GM19395 (cell line): ENCODE data around the gene CPM.
"Not testable (repeated sequence)": the region's sequence is repeated elsewhere in the genome, so short reads cannot be mapped to it uniquely, and the experiment has no call there.

ENCODE experiments used
- ATAC-seq: cut with Tn5 transposase; IDR thresholded peaks from one replicate; pipeline ENCODE4 v1.9.1; 2021; ENCODE audit warnings: mild to moderate bottlenecking, moderate library complexity; ENCODE audit not compliant: unreplicated experiment

The CPM gene

DNA sequence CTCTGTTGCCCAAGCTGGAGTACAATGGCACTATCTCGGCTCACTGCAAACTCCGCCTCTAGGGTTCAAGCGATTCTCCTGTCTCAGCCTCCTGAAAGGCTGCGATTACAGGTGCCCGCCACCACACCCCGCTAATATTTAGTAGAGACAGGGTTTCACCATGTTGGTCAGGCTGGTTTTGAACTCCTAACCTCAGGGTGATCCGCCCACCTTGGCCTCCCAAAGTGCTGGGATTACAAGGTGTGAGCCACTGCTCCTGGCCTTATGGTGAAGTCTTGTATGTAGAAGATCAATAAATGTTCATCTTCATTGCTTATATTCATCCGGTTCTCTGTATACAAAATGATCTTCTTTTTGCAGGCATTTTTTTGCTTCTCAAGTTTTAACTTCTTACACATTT, 77.2 kb downstream of the CPM start:
- ATAC-seq: no peak

GRCh38 chr12:68855111-68855510, 77.9 kb downstream of the CPM start:
- ATAC-seq: no peak

DNA sequence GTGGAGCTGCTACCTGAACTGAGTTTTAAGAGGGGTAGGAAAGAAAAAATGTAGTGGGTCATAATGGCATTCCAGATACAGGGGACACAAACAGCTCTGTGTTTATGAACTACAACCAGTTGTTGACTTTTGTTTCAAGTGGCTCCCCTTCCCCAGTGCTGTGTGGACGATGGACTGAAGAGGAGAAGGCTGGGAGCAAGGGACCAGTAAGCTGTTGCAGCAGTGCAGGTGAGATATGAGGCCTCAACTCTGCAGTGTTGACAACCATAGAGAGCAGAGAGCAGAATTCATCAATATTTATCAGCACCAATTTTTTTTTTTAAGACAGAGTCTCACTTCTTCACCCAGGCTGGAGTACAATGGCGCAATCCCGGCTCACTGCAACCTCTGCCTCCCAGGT, 78.4 kb downstream of the CPM start:
- ATAC-seq: no peak

DNA sequence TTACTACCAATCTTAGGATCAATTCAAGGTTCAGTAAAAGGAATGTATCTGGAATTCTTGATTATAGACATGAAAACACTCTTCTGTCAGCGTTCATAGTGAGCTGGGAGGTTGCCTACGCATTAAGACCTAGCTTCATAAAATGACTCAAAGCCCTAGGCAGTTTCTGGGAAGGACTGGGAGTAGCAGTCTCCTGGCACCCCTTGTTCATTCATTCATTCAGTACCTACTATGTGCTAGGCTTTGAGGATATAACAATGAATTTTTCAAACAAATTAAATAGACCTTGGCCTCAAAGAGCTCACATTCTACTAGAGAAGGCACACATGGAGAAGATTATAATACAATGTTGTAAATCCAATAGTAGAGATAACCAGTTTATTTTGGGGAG, 78.9 kb downstream of the CPM start:
- ATAC-seq: no peak

DNA sequence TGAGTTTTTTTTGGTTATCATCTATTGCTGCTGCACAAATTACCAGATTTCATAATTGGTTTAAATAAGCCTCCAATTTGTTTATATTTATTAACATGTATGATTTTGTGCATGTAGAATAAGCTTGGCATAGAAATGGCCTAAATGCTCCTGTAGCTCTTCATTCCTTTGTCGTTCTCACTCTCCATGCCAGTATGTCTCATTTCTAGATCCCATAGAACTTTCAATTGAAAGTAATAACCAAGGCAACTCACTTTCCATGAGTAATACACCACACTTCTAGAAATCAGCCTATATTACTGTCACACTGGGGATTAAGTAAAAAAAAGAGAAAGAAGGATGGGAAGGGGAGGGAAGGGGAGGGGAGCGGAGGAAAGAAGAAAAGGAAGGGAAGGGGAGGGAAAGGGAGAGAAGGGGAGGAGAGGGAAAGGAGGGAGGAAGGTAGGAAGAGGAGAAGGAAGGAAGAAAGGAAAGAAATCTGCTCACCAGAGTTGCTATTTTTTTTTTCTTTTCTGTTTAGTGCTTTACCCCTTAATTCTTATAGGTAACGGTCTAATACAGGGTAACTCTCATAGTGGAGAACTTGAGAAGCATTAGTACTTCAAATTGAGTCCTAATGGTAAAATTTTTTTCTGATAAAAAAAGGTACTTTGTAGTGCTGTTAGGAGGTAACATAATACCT, 79.4 kb downstream of the CPM start:
- ATAC-seq: no peak

GRCh38 chr12:68851592-68852306, 81.2 kb downstream of the CPM start:
- ATAC-seq: no peak

GRCh38 chr12:68850390-68850789, 82.6 kb downstream of the CPM start:
- no peak for ATAC-seq

- ATAC-seq: no peak
Measured at GRCh38 chr12:68846811-68847210, 86.2 kb downstream of the CPM start.

- ATAC-seq: no peak
Measured at GRCh38 chr12:68844788-68845695, 87.9 kb downstream of the CPM start.

DNA sequence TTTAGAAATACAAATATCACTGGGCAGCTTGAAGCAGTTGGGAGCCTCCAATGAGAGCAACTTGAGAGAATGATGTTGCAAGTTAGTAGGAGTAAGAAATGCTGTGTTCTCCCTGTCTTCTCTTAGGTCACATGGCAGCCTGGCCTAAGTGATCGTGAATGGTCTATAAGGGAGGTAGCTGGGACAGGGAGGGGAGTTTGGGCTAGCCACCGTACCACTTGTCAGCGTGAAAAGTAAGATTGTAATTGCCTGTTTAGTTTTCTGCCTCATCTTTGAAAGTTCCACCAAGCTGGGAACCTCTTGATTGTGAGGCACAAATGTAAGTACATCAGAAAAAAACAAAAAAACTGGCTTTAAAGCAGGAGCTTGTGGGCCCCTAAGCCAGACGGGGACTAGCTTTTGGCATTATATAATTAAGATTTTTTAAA, 88.6 kb downstream of the CPM start:
- ATAC-seq: no peak

DNA sequence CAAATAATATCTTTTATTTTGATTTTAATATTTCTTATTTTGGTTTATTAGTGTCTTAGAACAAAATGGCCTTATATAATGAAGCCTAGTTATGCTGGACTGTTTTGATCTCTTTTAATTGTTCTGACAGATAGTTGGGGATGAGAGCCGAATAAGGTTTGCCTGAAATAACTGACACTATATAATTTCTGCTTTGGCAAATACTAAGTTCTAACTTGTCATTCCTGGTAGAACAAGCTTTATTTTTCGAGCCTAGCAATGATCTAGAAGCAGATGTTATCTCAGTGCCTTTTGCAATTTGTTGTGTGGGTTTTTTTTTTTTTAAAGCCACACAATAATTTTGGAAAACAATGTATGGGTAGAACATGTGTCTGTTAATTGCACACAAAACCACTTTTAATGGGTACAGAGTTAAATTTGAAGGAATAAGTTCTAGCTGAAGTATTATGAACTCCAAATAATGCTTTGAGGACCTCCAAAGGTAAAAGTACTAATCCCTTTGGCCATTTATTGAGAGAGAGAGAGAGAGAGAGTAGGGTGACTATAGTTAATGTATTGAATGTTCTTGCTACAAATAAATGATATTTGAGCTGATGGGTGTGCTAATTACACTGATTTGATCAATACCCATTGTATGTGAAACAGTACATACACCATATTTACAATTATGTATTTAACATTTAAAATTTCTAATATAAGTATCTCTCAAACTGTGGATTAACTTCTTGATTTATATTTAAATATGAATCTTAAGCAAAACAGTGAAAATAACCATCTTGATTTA, 90.0 kb downstream of the CPM start:
- no peak for ATAC-seq

DNA sequence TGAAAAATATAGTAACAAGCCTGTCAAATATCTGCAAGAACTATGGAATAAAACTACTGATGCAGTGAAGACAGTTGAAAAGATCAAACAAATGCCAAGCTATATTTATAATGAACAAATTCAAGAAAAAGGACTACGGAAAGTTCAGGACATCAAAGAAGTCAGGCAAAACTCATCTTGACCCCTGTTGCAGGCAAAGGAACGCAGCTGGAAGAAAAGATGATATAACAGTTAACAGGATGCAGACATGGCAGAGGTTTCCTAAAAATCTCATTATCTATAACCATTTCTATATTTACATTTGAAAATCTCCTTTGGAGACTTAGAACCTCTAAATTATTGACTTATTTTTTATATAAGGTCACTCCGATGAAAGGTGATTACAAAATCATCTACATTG, 90.8 kb downstream of the CPM start:
- no peak for ATAC-seq

DNA sequence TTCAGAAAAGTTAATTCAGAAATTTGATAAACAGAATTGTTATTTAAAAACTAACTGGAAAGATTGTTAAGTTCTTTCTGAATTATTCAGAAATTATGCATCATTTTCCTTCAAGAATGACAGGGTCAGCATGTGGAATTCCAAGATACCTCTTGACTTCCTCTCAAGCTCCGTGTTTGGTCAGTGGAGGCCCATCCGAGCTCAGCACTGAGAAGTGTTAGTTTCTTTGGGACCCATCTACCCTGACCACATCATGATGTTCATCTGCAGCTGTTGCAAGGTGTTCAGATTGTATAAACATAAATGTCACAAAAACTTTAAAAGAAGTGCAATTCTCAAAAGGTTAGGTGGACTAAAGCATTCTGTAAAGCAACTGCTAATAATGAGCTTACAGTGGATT, 91.3 kb downstream of the CPM start:
- no peak for ATAC-seq

GRCh38 chr12:68841175-68841574, 91.8 kb downstream of the CPM start:
- not testable (repeated sequence) for ATAC-seq

GRCh38 chr12:68839183-68840147, 93.5 kb downstream of the CPM start:
- no peak for ATAC-seq

- ATAC-seq: no peak
Measured at GRCh38 chr12:68838046-68838886, 94.7 kb downstream of the CPM start.

DNA sequence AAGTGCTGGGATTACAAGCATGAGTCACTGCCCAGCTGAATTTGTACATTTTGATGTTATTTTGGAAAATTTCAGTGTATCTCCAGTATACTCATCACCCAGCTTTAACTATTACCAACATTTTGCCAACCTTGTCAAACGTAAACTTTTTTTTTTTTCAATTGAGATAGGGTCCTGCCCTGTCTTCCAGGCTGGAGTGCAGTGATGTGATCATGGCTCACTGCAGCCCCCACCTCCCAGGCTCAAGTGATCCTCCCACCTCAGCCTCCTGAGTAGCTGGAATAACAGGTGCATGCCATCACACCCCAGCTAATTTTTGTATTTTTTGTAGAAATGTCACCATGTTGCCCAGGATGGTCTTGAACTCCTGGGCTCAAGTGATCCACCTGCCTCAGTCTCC, 95.8 kb downstream of the CPM start:
- ATAC-seq: no peak

- ATAC-seq: no peak
Measured at GRCh38 chr12:68835333-68835908, 97.5 kb downstream of the CPM start.
